Thoracic aorta (tissue), 2 donors: Measurements from ENCODE around the gene GSG1L2. TPM values are rescaled to one million over a fixed set of nuclear protein-coding genes. Genes with fewer than 3 reads are reported as not detected.

Source experiments
- ATAC-seq: fragments of 150-250 bp; one replicate; pipeline ENCODE4 v1.8.0; 2017; ENCODE audit warnings: low read depth; ENCODE audit not compliant: insufficient number of reproducible peaks, low FRiP score
- DNase-seq: peaks from one replicate; pipeline ENCODE4 v3.0.0-alpha.2; 2020; ENCODE audit warnings: low spot score
- H3K27ac ChIP-seq, 2 donors: fragments of 200-600 bp; sonication (generic); 1 replicate in 1 of 2; 2 replicates in 1 of 2; pipeline ENCODE4 v1.5.1; 2016; ENCODE audit warnings: mild to moderate bottlenecking in 2 of 2, moderate library complexity in 2 of 2
- H3K27me3 ChIP-seq: fragments of 200-600 bp; sonication (generic); replicated peaks from 2 replicates; pipeline ENCODE4 v1.6.0; 2016; ENCODE audit warnings: mild to moderate bottlenecking; ENCODE audit not compliant: insufficient read depth
- H3K36me3 ChIP-seq: fragments of 200-600 bp; sonication (generic); one replicate; pipeline ENCODE4 v1.5.1; 2016
- H3K4me1 ChIP-seq, 2 donors: fragments of 200-600 bp; sonication (generic); 1 replicate in 1 of 2; 2 replicates in 1 of 2; pipeline versions ENCODE4 v1.5.1 to v1.6.0; 2016; ENCODE audit warnings: low read depth in 2 of 2, mild to moderate bottlenecking in 1 of 2; ENCODE audit not compliant: control insufficient read depth in 1 of 2
- H3K4me3 ChIP-seq: fragments of 200-600 bp; sonication (generic); 2 replicates; pipeline ENCODE4 v1.5.1; 2016; ENCODE audit warnings: mild to moderate bottlenecking
- H3K9me3 ChIP-seq: fragments of 200-600 bp; sonication (generic); 2 replicates; pipeline ENCODE4 v1.5.1; 2016
- CTCF ChIP-seq: fragments of 200-600 bp; sonication (generic); IDR thresholded peaks from one replicate; pipeline ENCODE4 v1.5.1; 2019; ENCODE audit warnings: antibody characterized with exemption
- total RNA-seq, 2 donors: library from RNA; depleted of rRNA; stranded (reverse); fragments of >200 nt; gene quantifications; one replicate each; pipeline versions ENCODE4 v1.1.0 to v1.2.3, GENCODE V29; 2016

Gene GSG1L2
- total RNA-seq, 2 donors from 2014 or later = not detected

- no peaks in the 10 kb centered on the region for H3K27me3 ChIP-seq
- H3K4me3 ChIP-seq = no peak overlapping the region
- H3K27ac ChIP-seq = no peak overlapping the region
- TF ChIP-seq CTCF = no peak
- ATAC-seq (no peak), DNase-seq (no peak)
- H3K36me3 ChIP-seq = no peaks in the 10 kb centered on the region
- H3K9me3 ChIP-seq = no peaks in the 10 kb centered on the region
- no peaks in the 10 kb centered on the region for H3K4me1 ChIP-seq
Observed at GRCh38 chr17:9817086-9817485, 4.8 kb downstream of the GSG1L2 start.

GRCh38 chr17:9816472-9816871 is 5.4 kb downstream of the GSG1L2 start:
- no peak for ATAC-seq
- Histone ChIP-seq H3K4me3 (no peak overlapping the region), H3K27me3 (no peaks in the 10 kb centered on the region), H3K4me1 (no peaks in the 10 kb centered on the region), H3K27ac (no peak overlapping the region), H3K36me3 (no peaks in the 10 kb centered on the region), H3K9me3 (no peaks in the 10 kb centered on the region)
- TF ChIP-seq CTCF = no peak
- DNase-seq = no peak

GRCh38 chr17:9814337-9814945 is 7.4 kb downstream of the GSG1L2 start:
- no peaks in the 10 kb centered on the region for H3K36me3 ChIP-seq
- H3K27ac ChIP-seq = no peak overlapping the region
- H3K4me3 ChIP-seq = no peak overlapping the region
- DNase-seq (no peak), ATAC-seq (no peak)
- TF ChIP-seq CTCF = no peak
- H3K9me3 ChIP-seq = no peaks in the 10 kb centered on the region
- H3K4me1 ChIP-seq = no peaks in the 10 kb centered on the region
- no peaks in the 10 kb centered on the region for H3K27me3 ChIP-seq

GRCh38 chr17:9813166-9813565 is 8.7 kb downstream of the GSG1L2 start:
- Histone ChIP-seq H3K27ac (no peak overlapping the region), H3K9me3 (no peaks in the 10 kb centered on the region), H3K36me3 (no peaks in the 10 kb centered on the region), H3K27me3 (no peaks in the 10 kb centered on the region), H3K4me3 (no peak overlapping the region), H3K4me1 (no peaks in the 10 kb centered on the region)
- no peak for DNase-seq
- no peak for TF ChIP-seq CTCF
- no peak for ATAC-seq

GRCh38 chr17:9811537-9811936 is 10.3 kb downstream of the GSG1L2 start:
- no peak for TF ChIP-seq CTCF
- H3K27ac ChIP-seq = no peak overlapping the region
- ATAC-seq (no peak), DNase-seq (no peak)
- H3K27me3 ChIP-seq = no peaks in the 10 kb centered on the region
- no peaks in the 10 kb centered on the region for H3K36me3 ChIP-seq
- no peaks in the 10 kb centered on the region for H3K4me1 ChIP-seq
- H3K4me3 ChIP-seq = no peak overlapping the region
- H3K9me3 ChIP-seq = no peaks in the 10 kb centered on the region
